Neural progenitor cell (in vitro differentiated cells): ENCODE data around the gene C12orf75.

Experiments used
- CTCF ChIP-seq: fragments of 200-600 bp; sonication (generic); IDR thresholded peaks from 2 replicates; pipeline ENCODE4 v1.5.1; 2017; ENCODE audit warnings: antibody characterized with exemption, mild to moderate bottlenecking
- EZH2 ChIP-seq: fragments of 200-600 bp; sonication (generic); IDR thresholded peaks from 2 replicates; pipeline ENCODE4 v1.6.1; 2017; ENCODE audit warnings: antibody characterized with exemption, mild to moderate bottlenecking, moderate library complexity
- EZH2phosphoT487 ChIP-seq: fragments of 200-600 bp; sonication (generic); IDR thresholded peaks from 2 replicates; pipeline ENCODE4 v1.6.1; 2017; ENCODE audit warnings: antibody characterized with exemption

DNA sequence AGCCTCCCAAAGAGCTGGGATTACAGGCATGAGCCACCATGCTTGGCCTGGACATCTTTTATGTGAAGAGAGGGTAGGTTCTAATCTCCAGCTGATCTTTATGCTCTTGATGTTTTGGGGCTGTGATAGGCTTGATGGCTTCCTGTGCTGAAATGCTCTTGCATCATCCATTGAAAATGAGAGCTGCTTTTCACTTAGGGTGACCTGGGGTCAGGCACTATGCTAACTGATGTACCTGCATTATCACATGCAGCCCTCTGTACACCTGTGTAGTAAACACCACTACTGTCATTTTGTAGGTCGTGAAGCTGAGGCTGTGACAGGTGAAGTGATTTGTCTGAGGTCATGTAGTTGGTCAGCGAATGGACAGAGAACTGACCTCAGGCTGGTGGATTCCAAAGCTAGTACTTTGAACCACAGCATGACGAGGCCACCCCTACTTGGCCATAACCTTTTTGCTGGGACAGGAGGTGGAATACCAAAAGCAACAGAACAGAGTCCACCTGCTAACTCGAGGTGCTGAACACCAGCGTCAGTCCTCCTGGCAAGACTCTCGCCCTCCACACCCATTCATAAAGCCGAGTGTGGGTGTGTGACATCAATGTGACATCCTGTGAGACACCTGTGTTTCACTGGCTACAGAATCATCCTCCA, 69.1 kb downstream of the C12orf75 start:
- no peak for TF ChIP-seq CTCF
- no peak for TF ChIP-seq EZH2
- no peak for TF ChIP-seq EZH2phosphoT487
